GM10266 (cell line): Measurements from ENCODE around the gene NR1D1.

Experiments
- DNase-seq: peaks from one replicate; pipeline ENCODE4 v3.0.0; 2012; ENCODE audit errors: extremely low spot score
- TF ChIP-seq, protein P1 (sequence below): IDR thresholded peaks from 2 replicates; pipeline ENCODE4 v1.5.1; 2012; ENCODE audit warnings: mild to moderate bottlenecking, low read depth; ENCODE audit not compliant: control insufficient read depth, insufficient read depth; ENCODE audit errors: missing control alignments

NR1D1 gene

DNA sequence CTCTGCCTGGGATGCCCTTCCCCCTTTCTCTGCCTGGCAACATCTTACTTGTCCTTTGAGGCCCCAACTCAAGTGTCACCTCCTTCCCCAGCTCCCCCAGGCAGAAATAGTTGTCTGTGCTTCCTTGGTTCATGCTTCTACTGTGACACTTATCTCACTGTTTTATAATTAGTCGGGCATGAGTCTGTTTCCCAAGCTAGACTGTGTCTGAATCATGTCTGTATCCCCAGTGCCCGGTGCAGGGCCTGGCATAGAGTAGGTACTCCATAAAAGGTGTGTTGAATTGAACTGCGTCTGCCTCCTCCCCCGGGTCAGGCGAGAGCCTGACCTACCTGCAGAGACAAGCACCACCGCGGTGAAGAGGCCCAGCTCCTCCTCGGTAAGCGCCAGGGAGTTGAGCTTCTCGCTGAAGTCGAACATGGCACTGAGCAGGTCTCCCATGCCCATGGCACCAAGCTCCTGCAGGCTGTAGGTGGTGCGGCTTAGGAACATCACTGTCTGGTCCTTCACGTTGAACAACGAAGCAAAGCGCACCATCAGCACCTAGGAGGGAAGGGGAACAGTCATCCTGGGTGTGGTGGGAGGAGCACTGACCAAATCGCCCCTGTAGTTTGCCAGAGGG, 6.7 kb downstream of the NR1D1 start:
- TF ChIP-seq, protein P1, sequence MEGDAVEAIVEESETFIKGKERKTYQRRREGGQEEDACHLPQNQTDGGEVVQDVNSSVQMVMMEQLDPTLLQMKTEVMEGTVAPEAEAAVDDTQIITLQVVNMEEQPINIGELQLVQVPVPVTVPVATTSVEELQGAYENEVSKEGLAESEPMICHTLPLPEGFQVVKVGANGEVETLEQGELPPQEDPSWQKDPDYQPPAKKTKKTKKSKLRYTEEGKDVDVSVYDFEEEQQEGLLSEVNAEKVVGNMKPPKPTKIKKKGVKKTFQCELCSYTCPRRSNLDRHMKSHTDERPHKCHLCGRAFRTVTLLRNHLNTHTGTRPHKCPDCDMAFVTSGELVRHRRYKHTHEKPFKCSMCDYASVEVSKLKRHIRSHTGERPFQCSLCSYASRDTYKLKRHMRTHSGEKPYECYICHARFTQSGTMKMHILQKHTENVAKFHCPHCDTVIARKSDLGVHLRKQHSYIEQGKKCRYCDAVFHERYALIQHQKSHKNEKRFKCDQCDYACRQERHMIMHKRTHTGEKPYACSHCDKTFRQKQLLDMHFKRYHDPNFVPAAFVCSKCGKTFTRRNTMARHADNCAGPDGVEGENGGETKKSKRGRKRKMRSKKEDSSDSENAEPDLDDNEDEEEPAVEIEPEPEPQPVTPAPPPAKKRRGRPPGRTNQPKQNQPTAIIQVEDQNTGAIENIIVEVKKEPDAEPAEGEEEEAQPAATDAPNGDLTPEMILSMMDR: no peak

DNA sequence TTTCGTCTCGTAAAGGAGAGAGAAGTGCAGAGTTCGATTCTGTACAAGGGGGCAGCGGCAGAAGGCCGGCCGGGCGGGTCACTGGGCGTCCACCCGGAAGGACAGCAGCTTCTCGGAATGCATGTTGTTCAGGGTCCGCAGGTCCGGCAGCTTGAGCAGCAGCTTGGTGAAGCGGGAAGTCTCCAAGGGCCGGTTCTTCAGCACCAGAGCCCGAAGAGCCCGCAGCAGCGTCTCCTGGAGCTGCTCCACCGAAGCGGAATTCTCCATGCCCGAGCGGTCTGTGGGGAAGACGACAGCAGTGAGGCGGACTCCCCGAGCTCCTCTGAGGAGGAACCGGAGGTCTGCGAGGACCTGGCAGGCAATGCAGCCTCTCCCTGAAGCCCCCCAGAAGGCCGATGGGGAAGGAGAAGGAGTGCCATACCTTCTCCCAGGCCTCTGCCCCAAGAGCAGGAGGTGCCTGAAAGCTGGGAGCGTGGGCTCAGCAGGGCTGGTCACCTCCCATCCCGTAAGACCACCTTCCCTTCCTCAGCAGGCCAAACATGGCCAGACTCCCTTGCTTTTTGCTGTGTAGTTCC, 7.3 kb downstream of the NR1D1 start:
- DNase-seq: no peak
- TF ChIP-seq, protein P1: no peak

More for the DNA sequence above, 6.7 kb downstream of the NR1D1 start:
- no peak for DNase-seq

DNA sequence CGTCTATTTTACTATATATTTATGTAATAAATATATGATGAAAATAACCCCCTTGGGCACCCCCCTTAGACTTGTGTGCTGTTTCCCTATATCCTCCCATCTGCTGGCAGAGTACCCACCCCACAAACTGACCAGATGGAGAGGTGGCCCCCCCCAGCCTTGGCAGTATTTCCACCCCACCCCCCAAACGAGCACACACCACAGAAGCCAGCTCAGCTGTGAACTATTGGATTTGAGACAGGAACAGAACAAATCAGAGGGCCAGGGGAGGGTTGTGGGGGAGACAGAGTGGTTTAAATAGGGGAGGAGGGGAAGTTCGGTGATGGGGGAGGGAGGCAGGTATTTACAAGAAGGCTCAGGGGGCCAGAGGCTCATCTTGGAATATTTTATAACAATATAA, 7.8 kb downstream of the NR1D1 start:
- no peak for DNase-seq
- TF ChIP-seq, protein P1: no peak

DNA sequence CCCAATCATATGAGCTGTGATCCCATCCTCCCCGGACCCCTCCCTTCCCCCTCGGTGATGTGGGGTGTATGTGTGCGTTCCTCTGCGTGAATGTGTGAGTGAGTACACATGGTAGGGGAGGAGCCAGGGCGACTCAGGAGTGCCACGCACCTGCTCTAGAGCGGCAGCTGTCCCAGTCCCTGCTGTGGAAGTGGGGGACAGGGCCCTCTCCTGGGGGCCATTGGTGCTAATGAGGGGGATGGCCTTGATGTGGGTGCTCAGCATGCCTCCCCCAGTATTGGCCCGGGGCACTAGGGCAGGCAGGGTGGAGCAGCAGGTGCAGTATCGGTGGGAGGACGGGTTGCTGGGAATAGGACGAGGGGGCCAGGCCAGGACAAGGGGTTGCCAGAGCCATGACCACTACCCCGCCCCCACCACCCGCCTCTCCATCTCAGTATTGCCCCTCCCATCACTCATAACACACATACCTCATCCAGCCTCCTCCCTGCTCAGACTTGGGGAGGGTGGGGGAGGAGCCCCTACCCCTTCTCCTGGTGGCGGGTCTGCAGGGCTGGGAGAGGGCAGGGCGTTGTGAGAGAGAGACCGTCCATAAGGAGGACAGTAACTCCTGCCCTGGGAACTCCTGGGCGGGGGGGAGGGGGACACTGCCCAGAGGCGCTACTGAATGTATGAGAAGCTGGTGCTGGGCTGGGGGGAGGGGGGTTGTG, 8.5 kb downstream of the NR1D1 start:
- TF ChIP-seq, protein P1: no peak
- no peak for DNase-seq

DNA sequence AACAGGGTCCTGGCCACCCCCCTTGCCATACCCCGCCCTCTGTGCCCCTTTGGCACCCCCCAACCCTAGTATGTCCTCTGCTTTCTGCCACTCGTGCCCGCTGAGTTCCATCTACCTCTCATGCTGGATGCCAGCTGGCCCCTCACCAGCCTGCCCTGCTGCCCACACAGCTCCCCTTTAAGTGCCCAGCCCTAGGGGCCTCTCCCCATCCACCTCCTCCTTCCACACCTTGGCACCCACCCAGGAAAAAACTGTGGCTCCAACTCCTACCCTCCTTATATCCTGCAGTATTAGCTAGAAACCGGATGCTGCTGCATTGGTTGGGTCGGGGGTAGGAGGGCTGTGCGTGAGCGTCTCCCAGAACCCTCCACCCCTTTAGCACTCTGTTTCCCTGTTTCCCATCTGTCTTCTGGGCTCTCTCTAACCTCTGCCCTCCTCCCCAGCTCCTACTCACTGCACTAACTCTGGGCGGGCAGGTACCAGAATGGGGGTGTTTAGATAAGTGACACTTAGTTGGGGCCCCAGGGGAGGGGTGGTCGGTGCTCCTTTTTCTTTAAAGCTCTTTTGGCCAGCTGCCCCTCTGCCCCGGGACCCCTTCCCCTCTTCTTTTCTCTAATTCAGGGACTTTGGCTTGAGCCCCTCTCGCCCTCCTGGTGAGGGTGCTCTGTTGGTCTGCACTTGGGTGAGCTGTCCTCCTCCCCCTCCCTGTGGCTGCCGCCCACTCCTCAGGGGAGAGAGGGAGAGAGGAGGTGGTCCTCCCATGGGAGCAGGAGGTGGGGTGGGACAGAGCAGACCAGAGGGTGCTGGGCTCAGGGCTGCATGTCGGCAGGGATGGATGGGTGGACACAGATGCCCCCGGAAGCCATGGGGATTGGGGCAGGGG, 9.9 kb downstream of the NR1D1 start:
- TF ChIP-seq, protein P1: no peak
- DNase-seq: no peak

DNA sequence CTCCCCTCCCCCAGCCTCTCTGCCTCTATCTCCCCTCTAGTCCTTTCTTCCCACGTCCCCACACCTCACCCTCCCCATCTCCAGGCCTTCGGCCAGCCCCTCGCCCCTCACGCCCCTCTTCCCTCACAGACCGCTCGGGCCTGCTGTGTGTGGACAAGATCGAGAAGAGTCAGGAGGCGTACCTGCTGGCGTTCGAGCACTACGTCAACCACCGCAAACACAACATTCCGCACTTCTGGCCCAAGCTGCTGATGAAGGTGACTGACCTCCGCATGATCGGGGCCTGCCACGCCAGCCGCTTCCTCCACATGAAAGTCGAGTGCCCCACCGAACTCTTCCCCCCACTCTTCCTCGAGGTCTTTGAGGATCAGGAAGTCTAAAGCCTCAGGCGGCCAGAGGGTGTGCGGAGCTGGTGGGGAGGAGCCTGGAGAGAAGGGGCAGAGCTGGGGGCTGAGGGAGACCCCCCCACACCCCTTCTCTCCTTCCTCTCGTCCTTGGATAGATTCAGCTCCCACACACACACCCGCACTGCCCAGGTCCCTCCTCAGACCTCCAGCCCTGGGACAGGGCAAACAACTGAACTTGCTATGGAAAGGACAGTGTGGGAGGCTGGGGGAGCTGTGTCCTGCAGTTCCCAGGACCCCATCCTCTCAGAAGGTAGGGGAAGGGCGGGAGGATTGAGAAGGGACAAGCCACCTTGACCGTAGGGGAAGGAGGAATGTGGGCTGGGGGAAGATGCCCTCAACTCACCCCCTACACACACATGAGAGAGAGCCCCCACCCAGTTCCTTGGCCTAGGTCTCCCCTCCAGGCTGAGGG, 11.1 kb downstream of the NR1D1 start:
- TF ChIP-seq, protein P1: no peak
- DNase-seq: no peak
